Fibroblast of the aortic adventitia (primary cell): ENCODE data around the gene BSDC1. TPM values are rescaled to one million over a fixed set of nuclear protein-coding genes. Genes with fewer than 3 reads are reported as not detected.
"Not testable (repeated sequence)": the region's sequence is repeated elsewhere in the genome, so short reads cannot be mapped to it uniquely, and the experiment has no call there.

ENCODE experiments used
- DNase-seq: peaks from one replicate; pipeline ENCODE4 v3.0.0-alpha.2; 2010; ENCODE audit warnings: low read depth
- H3K4me3 ChIP-seq: 2 replicates; pipeline ENCODE4 v1.5.1; 2011; ENCODE audit warnings: low read depth, mild to moderate bottlenecking, control low read depth, low read length, moderate library complexity
- CTCF ChIP-seq: IDR thresholded peaks from 2 replicates; pipeline ENCODE4 v1.5.1; 2011; ENCODE audit warnings: mild to moderate bottlenecking, low read length, control low read depth, inconsistent platforms; ENCODE audit not compliant: insufficient read depth
- total RNA-seq: library from RNA; depleted of rRNA; stranded (reverse); fragments of >200 nt; gene quantifications from 2 replicates; pipeline ENCODE4 v1.2.3, GENCODE V29; 2012; ENCODE audit warnings: low replicate concordance

The BSDC1 gene
- total RNA-seq, 1 donor, result 47.6 TPM

GRCh38 chr1:32404946-32405345 is 10.7 kb upstream of the BSDC1 start:
- peak; percentile 43 for DNase-seq
- no peak for TF ChIP-seq CTCF
- no peak overlapping the region for H3K4me3 ChIP-seq

GRCh38 chr1:32400876-32401631 is 6.8 kb upstream of the BSDC1 start:
- DNase-seq, result peak; percentile 100
- peak; percentile 94 for TF ChIP-seq CTCF
- no peak overlapping the region for H3K4me3 ChIP-seq

- DNase-seq, result no peak
- no peak overlapping the region for H3K4me3 ChIP-seq
- no peak for TF ChIP-seq CTCF
Measured at GRCh38 chr1:32399843-32400242, 5.6 kb upstream of the BSDC1 start.

- no peak overlapping the region for H3K4me3 ChIP-seq
- no peak for TF ChIP-seq CTCF
- peak; percentile 39 for DNase-seq
Measured at GRCh38 chr1:32398401-32398800, 4.2 kb upstream of the BSDC1 start.

GRCh38 chr1:32396524-32396923 is 2.3 kb upstream of the BSDC1 start:
- DNase-seq, H3K4me3 ChIP-seq: not testable (repeated sequence)

GRCh38 chr1:32394890-32395432 is 720 bp upstream of the BSDC1 start:
- peak overlapping the region; percentile 88 for H3K4me3 ChIP-seq
- DNase-seq, result no peak
- TF ChIP-seq CTCF, result no peak

GRCh38 chr1:32393832-32394140 is 455 bp downstream of the BSDC1 start:
- TF ChIP-seq CTCF, result no peak
- no peak for DNase-seq

More at GRCh38 chr1:32393832-32394140, 455 bp downstream of the BSDC1 start:
- peak overlapping the region; percentile 85 for H3K4me3 ChIP-seq
